Non-pigmented ciliary epithelial cell (primary cell): Measurements from ENCODE around the gene OSBPL6.

Experiments used
- DNase-seq: peaks from one replicate; pipeline ENCODE4 v3.0.0-alpha.2; 2010; ENCODE audit warnings: low read depth

OSBPL6 gene

GRCh38 chr2:178238750-178239149, 44.4 kb downstream of the OSBPL6 start:
- no peak for DNase-seq

GRCh38 chr2:178241844-178242551, 47.7 kb downstream of the OSBPL6 start:
- peak; percentile 83 for DNase-seq

GRCh38 chr2:178242552-178242883, 48.2 kb downstream of the OSBPL6 start:
- DNase-seq: no peak

- DNase-seq: no peak
Observed at GRCh38 chr2:178243961-178244360, 49.6 kb downstream of the OSBPL6 start.

- DNase-seq: no peak
Observed at GRCh38 chr2:178244777-178245176, 50.5 kb downstream of the OSBPL6 start.

GRCh38 chr2:178246696-178247095, 52.4 kb downstream of the OSBPL6 start:
- no peak for DNase-seq

- no peak for DNase-seq
Observed at GRCh38 chr2:178247250-178247649, 52.9 kb downstream of the OSBPL6 start.

- DNase-seq: no peak
Observed at GRCh38 chr2:178250429-178250828, 56.1 kb downstream of the OSBPL6 start.

GRCh38 chr2:178251151-178251955, 57.0 kb downstream of the OSBPL6 start:
- no peak for DNase-seq

- DNase-seq: no peak
Observed at GRCh38 chr2:178256382-178257042, 62.2 kb downstream of the OSBPL6 start.

- no peak for DNase-seq
Observed at GRCh38 chr2:178257127-178257526, 62.8 kb downstream of the OSBPL6 start.

- no peak for DNase-seq
Observed at GRCh38 chr2:178258916-178259315, 64.6 kb downstream of the OSBPL6 start.

- DNase-seq: no peak
Observed at GRCh38 chr2:178263159-178263860, 69.0 kb downstream of the OSBPL6 start.

- DNase-seq: no peak
Observed at GRCh38 chr2:178264211-178264610, 69.9 kb downstream of the OSBPL6 start.

- no peak for DNase-seq
Observed at GRCh38 chr2:178265851-178266250, 71.5 kb downstream of the OSBPL6 start.

- DNase-seq: no peak
Observed at GRCh38 chr2:178266445-178266844, 72.1 kb downstream of the OSBPL6 start.

GRCh38 chr2:178267660-178268059, 73.3 kb downstream of the OSBPL6 start:
- DNase-seq: no peak

GRCh38 chr2:178268435-178268834, 74.1 kb downstream of the OSBPL6 start:
- DNase-seq: no peak

- no peak for DNase-seq
Observed at GRCh38 chr2:178269438-178270224, 75.3 kb downstream of the OSBPL6 start.

- no peak for DNase-seq
Observed at GRCh38 chr2:178270338-178270737, 76.0 kb downstream of the OSBPL6 start.

GRCh38 chr2:178271094-178271493, 76.8 kb downstream of the OSBPL6 start:
- no peak for DNase-seq
